Brain microvascular endothelial cell (primary cell): ENCODE results near the gene ZCCHC9.
"Not testable (repeated sequence)": the region's sequence is repeated elsewhere in the genome, so short reads cannot be mapped to it uniquely, and the experiment has no call there.

Experiments
- DNase-seq: peaks from one replicate; pipeline ENCODE4 v3.0.0-alpha.2; 2020
- H3K27ac ChIP-seq: fragments of 250-450 bp; sonication (Bioruptor Pico); 2 replicates; pipeline ENCODE4 v1.5.1; 2020; ENCODE audit warnings: mild to moderate bottlenecking, moderate library complexity
- H3K27me3 ChIP-seq: fragments of 250-450 bp; sonication (Bioruptor Pico); replicated peaks from 2 replicates; pipeline ENCODE4 v1.5.1; 2020; ENCODE audit warnings: mild to moderate bottlenecking
- H3K36me3 ChIP-seq: fragments of 250-450 bp; sonication (Bioruptor Pico); replicated peaks from 2 replicates; pipeline ENCODE4 v1.5.1; 2020; ENCODE audit warnings: mild to moderate bottlenecking
- H3K4me3 ChIP-seq: 2 replicates; pipeline ENCODE4 v1.5.1; 2011; ENCODE audit warnings: low read depth, mild to moderate bottlenecking, control low read depth, low read length, moderate library complexity
- CTCF ChIP-seq: IDR thresholded peaks from 2 replicates; pipeline ENCODE4 v1.5.1; 2011; ENCODE audit warnings: low read depth, mild to moderate bottlenecking, moderate library complexity, low read length, control low read depth, inconsistent platforms; ENCODE audit errors: missing control alignments
- in situ Hi-C: cut with HindIII; loops from 2 replicates; pipeline ENCODE4 v1.10.0; 2017; ENCODE audit warnings: low sequenced_read_pairs, low pct_ligation_motif_present

The ZCCHC9 gene

DNA sequence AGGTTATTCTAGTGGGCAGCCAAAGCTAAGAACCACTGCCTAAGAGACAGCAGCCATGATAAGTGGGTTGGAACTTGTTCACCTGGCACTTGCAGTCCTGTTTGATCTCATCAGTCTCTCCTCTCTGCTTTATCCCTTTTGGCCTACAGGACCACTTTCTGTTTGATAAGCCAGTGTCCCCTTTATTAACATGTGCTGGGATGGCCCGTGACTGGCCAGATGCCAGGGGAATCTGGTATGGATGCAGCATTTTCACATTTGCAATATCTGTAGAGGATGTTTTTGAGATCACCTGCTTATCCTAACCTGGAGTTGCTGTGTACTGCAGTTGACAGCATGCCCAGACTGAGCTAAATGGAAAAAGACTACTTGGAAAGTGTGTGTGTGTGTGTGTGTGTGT is 44.6 kb upstream of the ZCCHC9 start:
- Histone ChIP-seq H3K27me3 (no peaks in the 10 kb centered on the region), H3K27ac (no peak overlapping the region), H3K36me3 (no peaks in the 10 kb centered on the region), H3K4me3 (no peak overlapping the region)
- no peak for DNase-seq
- TF ChIP-seq CTCF: no peak
- in situ Hi-C loops: no loop called here

- H3K36me3 ChIP-seq, H3K4me3 ChIP-seq, H3K27me3 ChIP-seq, in situ Hi-C loops, DNase-seq, H3K27ac ChIP-seq: not testable (repeated sequence)
These were observed 38.6 kb upstream of the ZCCHC9 start for GRCh38 chr5:81262796-81263195.

DNA sequence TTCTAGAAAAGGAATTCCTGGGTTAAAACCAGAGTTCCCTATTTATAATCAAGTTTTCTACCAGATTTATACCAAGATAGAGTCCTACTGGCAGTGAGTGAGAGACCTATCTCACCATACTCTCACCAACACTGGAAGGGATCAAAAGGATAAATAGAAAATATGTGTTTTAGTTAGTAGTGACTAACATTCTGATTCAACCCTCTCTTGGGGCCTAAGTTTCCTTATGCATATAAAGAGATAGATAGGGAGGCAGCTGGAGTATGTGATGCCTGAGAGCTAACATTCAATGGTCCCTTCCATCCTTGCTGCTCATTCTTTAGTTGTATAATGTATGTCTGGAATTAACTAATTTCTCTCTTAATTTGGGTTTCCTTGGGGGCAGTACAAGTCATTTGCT is 36.3 kb upstream of the ZCCHC9 start:
- in situ Hi-C loops: no loop called here
- peak; percentile 29 for DNase-seq
- Histone ChIP-seq H3K27me3 (no peaks in the 10 kb centered on the region), H3K4me3 (no peak overlapping the region), H3K27ac (no peak overlapping the region), H3K36me3 (no peaks in the 10 kb centered on the region)
- no peak for TF ChIP-seq CTCF

GRCh38 chr5:81268521-81269196 is 32.7 kb upstream of the ZCCHC9 start:
- in situ Hi-C loops: no loop called here
- H3K4me3 ChIP-seq: no peak overlapping the region
- peak overlapping the region; percentile 42 for H3K27ac ChIP-seq
- peak; percentile 64 for DNase-seq
- no peaks in the 10 kb centered on the region for H3K36me3 ChIP-seq
- no peaks in the 10 kb centered on the region for H3K27me3 ChIP-seq
- no peak for TF ChIP-seq CTCF

DNA sequence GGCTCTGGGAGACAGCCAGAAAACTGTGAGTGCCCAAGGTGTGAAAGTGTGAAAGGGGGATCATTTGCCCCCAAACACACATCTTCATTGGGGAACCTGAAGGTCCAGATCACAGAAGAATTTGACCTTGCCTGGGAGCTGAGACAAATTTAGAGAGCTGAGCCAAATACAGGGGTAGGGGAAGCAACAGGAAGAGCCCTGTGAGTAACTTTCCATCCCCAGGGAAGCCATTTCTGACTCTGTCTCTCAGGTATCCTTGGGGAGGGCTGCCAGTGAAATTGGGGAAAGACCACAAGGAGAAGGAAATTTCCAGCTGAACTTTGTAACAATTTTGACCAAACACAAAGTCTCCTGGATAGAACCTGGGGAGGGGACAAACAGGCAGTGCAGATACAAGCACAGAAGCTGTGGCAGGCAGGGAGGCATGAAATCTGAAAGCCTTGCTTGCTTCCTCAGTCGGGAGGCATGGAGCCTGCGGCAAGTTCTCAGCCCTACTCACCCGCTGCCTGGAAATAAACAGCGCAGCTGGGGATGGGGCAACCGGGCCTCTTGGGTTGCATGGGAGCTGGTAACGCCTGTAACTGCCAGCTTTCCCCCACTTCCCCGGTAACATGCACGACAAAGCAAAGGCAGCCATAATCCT is 31.5 kb upstream of the ZCCHC9 start:
- H3K27me3 ChIP-seq: no peaks in the 10 kb centered on the region
- no peaks in the 10 kb centered on the region for H3K36me3 ChIP-seq
- DNase-seq: no peak
- TF ChIP-seq CTCF: no peak
- in situ Hi-C loops: no loop called here
- H3K4me3 ChIP-seq: no peak overlapping the region
- H3K27ac ChIP-seq: no peak overlapping the region

GRCh38 chr5:81270394-81271027 is 30.9 kb upstream of the ZCCHC9 start:
- H3K36me3 ChIP-seq, in situ Hi-C loops, H3K4me3 ChIP-seq, DNase-seq, H3K27me3 ChIP-seq, H3K27ac ChIP-seq: not testable (repeated sequence)
